Activated CD4-positive, alpha-beta T cell treated with anti-CD3 and anti-CD28 coated beads, Interleukin-2, Interleukin-4, amounts not matched to agents 100 ng/mL and 50 ng/mL, durations not matched to agents 16 hours and 8 hours (primary cell): ENCODE data around the gene PATE4.

Experiments used
- DNase-seq: peaks from one replicate; pipeline ENCODE4 v3.0.0-alpha.2; 2020; ENCODE audit warnings: low spot score

Gene PATE4

GRCh38 chr11:125887373-125888324 lies 54.5 kb downstream of the PATE4 start, which contains the start of gene HYLS1:
TSS of gene HYLS1 (plus strand) at chr11:125887668. CDS start at chr11:125899369, 11,701 bp downstream.
- peak; percentile 97 for DNase-seq
